Activated CD4-positive, alpha-beta T cell treated with anti-CD3 and anti-CD28 coated beads, Interleukin-2, amount 10 ng/mL, durations not matched to agents 24 days and 14 days (primary cell): ENCODE results near the gene IL1RN. TPM values are rescaled to one million over a fixed set of nuclear protein-coding genes. Genes with fewer than 3 reads are reported as not detected.

ENCODE experiments used
- DNase-seq: peaks from one replicate; pipeline ENCODE4 v3.0.0; 2022
- H3K27ac Mint-ChIP-seq: one replicate; pipeline ENCODE4 v1.8.0; 2022; ENCODE audit warnings: mild to moderate bottlenecking, mixed read lengths
- H3K27me3 Mint-ChIP-seq: one replicate; pipeline ENCODE4 v1.8.0; 2022; ENCODE audit warnings: mixed read lengths
- H3K36me3 Mint-ChIP-seq: one replicate; pipeline ENCODE4 v1.8.0; 2022; ENCODE audit warnings: low read depth, mild to moderate bottlenecking, mixed read lengths
- H3K4me1 Mint-ChIP-seq: one replicate; pipeline ENCODE4 v1.8.0; 2021; ENCODE audit warnings: mixed read lengths
- H3K4me3 Mint-ChIP-seq: one replicate; pipeline ENCODE4 v1.8.0; 2022; ENCODE audit warnings: mild to moderate bottlenecking, moderate library complexity, mixed read lengths
- H3K9me3 Mint-ChIP-seq: one replicate; pipeline ENCODE4 v1.8.0; 2021; ENCODE audit warnings: mixed read lengths
- intact Hi-C: fragments of 100-400 bp; cut with micrococcal nuclease; formaldehyde crosslinking; loops from one replicate; pipeline ENCODE4 v1.15.1; 2023
- total RNA-seq: library from RNA; stranded (reverse); gene quantifications from 2 replicates; pipeline ENCODE4 v1.2.3, GENCODE V29; 2022

Gene IL1RN
- total RNA-seq, 1 donor from 2014 or later = 3.3 TPM

GRCh38 chr2:113180131-113180946 is 52.9 kb downstream of the IL1RN start:
- Mint-ChIP-seq H3K27me3 (no peaks in the 10 kb centered on the region), H3K27ac (peak overlapping the region; percentile 88), H3K4me1 (peaks cover 74% of the 10 kb centered on the region), H3K4me3 (peak overlapping the region; percentile 88), H3K36me3 (peaks cover 73% of the 10 kb centered on the region), H3K9me3 (no peaks in the 10 kb centered on the region)
- DNase-seq = no peak
- intact Hi-C loops = loop anchor here (2.0 kb wide), 1 partner anchor 18 kb away; no protein-coding TSS in a partner anchor

- intact Hi-C loops = loop anchor here (2.0 kb wide), 1 partner anchor 17 kb away; no protein-coding TSS in a partner anchor
- H3K27ac Mint-ChIP-seq = peak overlapping the region; percentile 88
- H3K4me3 Mint-ChIP-seq = peak overlapping the region; percentile 88
Observed at GRCh38 chr2:113181258-113182051, 54.1 kb downstream of the IL1RN start.

GRCh38 chr2:113182471-113183260 is 55.3 kb downstream of the IL1RN start:
- peak overlapping the region; percentile 23 for H3K4me3 Mint-ChIP-seq
- no peaks in the 10 kb centered on the region for H3K9me3 Mint-ChIP-seq
- intact Hi-C loops = no loop called here
- H3K27ac Mint-ChIP-seq = peak overlapping the region; percentile 41
- H3K4me1 Mint-ChIP-seq = peaks cover 76% of the 10 kb centered on the region
- H3K27me3 Mint-ChIP-seq = no peaks in the 10 kb centered on the region
- H3K36me3 Mint-ChIP-seq = peaks cover 71% of the 10 kb centered on the region
- no peak for DNase-seq

More at GRCh38 chr2:113181258-113182051, 54.1 kb downstream of the IL1RN start:
- Mint-ChIP-seq H3K9me3 (no peaks in the 10 kb centered on the region), H3K27me3 (no peaks in the 10 kb centered on the region), H3K36me3 (peaks cover 76% of the 10 kb centered on the region), H3K4me1 (peaks cover 80% of the 10 kb centered on the region)
- no peak for DNase-seq

- Mint-ChIP-seq H3K36me3 (peaks cover 72% of the 10 kb centered on the region), H3K4me1 (peaks cover 74% of the 10 kb centered on the region), H3K27ac (no peak overlapping the region), H3K4me3 (no peak overlapping the region), H3K9me3 (no peaks in the 10 kb centered on the region), H3K27me3 (no peaks in the 10 kb centered on the region)
- intact Hi-C loops = no loop called here
- no peak for DNase-seq
Observed at GRCh38 chr2:113183264-113183663, 55.9 kb downstream of the IL1RN start.

Other genes starting within 250 kb of the IL1RN start
- gene IL37, start 216.4 kb upstream of the IL1RN start, total RNA-seq = not detected in 2 replicates
- gene IL36G, start 149.6 kb upstream of the IL1RN start, total RNA-seq = not detected in 2 replicates
- 0.23 TPM in 1 of 2 replicates, not detected in the other for gene IL36A, start 122.1 kb upstream of the IL1RN start, total RNA-seq
- gene IL36B, start 74.7 kb upstream of the IL1RN start, total RNA-seq = not detected in 2 replicates
- not detected in 2 replicates for gene IL36RN, start 68.4 kb upstream of the IL1RN start, total RNA-seq
- gene IL1F10, start 59.6 kb upstream of the IL1RN start, total RNA-seq = not detected in 2 replicates
- gene PSD4, start 46.4 kb downstream of the IL1RN start, total RNA-seq = 268 and 278 TPM in 2 replicates
- 0.45 and 0.77 TPM in 2 replicates for gene PAX8, start 151.3 kb downstream of the IL1RN start, total RNA-seq